ENCODE data around the gene TRIML1. TPM values are rescaled to one million over a fixed set of nuclear protein-coding genes. Genes with fewer than 3 reads are reported as not detected.

The TRIML1 gene
- total and polyA plus RNA-seq, 2 of the 13 experiments (the other 11 are each of a cell fraction or from before 2014, with no cell fraction given) = not detected

GRCh38 chr4:188161167-188161566 is 21.9 kb downstream of the TRIML1 start:
- ChIA-PET CTCF (ENCODE audit: low intra/inter-chr PET ratio, low total read pairs) (no interaction called here), POLR2A (no interaction called here)
- Histone ChIP-seq H3K4me1 (ENCODE audit: insufficient read depth, low read length) (no peaks in the 10 kb centered on the region), H3K27me3 (ENCODE audit: control insufficient read depth in 1 of 2, insufficient read depth in 2 of 2, low read length in 2 of 2) (no peaks in the 10 kb centered on the region; a peak in 1 of 5 replicates), H3K9me3 (ENCODE audit: low read length) (no peaks in the 10 kb centered on the region), H2AFZ (ENCODE audit: low read length) (no peak overlapping the region), H3K27ac (ENCODE audit: extremely low read length, insufficient read depth, low read length) (no peak overlapping the region), H3K9ac (ENCODE audit: insufficient read depth, low read depth, low read length) (no peak overlapping the region), H3K4me2 (ENCODE audit: low read depth, low read length) (no peak overlapping the region), H4K20me1 (ENCODE audit: insufficient read depth, low read length) (no peaks in the 10 kb centered on the region), H3K36me3 (replicated peaks in 1 of 2; ENCODE audit: control insufficient read depth in 1 of 2, insufficient read depth in 2 of 2, low read length in 2 of 2) (no peaks in the 10 kb centered on the region), H3K79me2 (ENCODE audit: insufficient read depth, low read length) (no peaks in the 10 kb centered on the region), H3K4me3 (replicated peaks in 1 of 3; ENCODE audit: insufficient read depth in 1 of 3, low read depth in 2 of 3, low read length in 3 of 3) (no peak overlapping the region)
- DNase-seq (ENCODE audit: low spot score) (no peak), ATAC-seq (no peak), FAIRE-seq (no peak)
- BruUV-seq (replicated peaks) = no TSS peak
- TF ChIP-seq BORCS8-MEF2B (CRISPR knock-in tag; IDR thresholded peaks at IDR 0.05) = no peak
- no peak for TF ChIP-seq ZNF282 (IDR thresholded peaks at IDR 0.05; ENCODE audit: partially characterized antibody)
- no peak for TF ChIP-seq FOSL1 (CRISPR knock-in tag; IDR thresholded peaks at IDR 0.05; ENCODE audit: borderline replicate concordance)
- TF ChIP-seq HMGXB3 (CRISPR knock-in tag; IDR thresholded peaks at IDR 0.05; ENCODE audit: borderline replicate concordance) = no peak
- TF ChIP-seq ATF4 (CRISPR knock-in tag; IDR thresholded peaks at IDR 0.05) = no peak
- TF ChIP-seq MTERF4 (CRISPR knock-in tag; IDR thresholded peaks at IDR 0.05) = no peak
- no peak for TF ChIP-seq XBP1 (CRISPR knock-in tag; IDR thresholded peaks at IDR 0.05)
- TF ChIP-seq ZNF562 (CRISPR knock-in tag; IDR thresholded peaks at IDR 0.05; ENCODE audit: borderline replicate concordance) = no peak
- no peak for TF ChIP-seq DPF2 (CRISPR knock-in tag; IDR thresholded peaks at IDR 0.05; ENCODE audit: borderline replicate concordance, low read depth)
- TF ChIP-seq BRD4 (CRISPR knock-in tag; IDR thresholded peaks at IDR 0.05) = no peak
- no peak for TF ChIP-seq ZBTB25 (CRISPR knock-in tag; IDR thresholded peaks at IDR 0.05)
- no peak for TF ChIP-seq ZBTB38 (CRISPR knock-in tag; IDR thresholded peaks at IDR 0.05)
- no peak for TF ChIP-seq SRSF4 (IDR thresholded peaks at IDR 0.05; ENCODE audit: low read depth, low read length, poor library complexity, severe bottlenecking)
- TF ChIP-seq E2F1 (CRISPR knock-in tag; IDR thresholded peaks at IDR 0.05) = no peak
- TF ChIP-seq HHEX (CRISPR knock-in tag; IDR thresholded peaks at IDR 0.05) = no peak
- TF ChIP-seq FOXJ3 (CRISPR knock-in tag; IDR thresholded peaks at IDR 0.05; ENCODE audit: borderline replicate concordance) = no peak
- WGBS (ENCODE audit: low lambda C conversion rate) = 34% methylated on average over 2 of the region's 6 CpGs
- in situ Hi-C loops (cut with HindIII; ENCODE audit: extremely low pct_ligation_motif_present, low pct_unique_long_range_greater_than_20kb) (no loop called here), intact Hi-C loops (cut with micrococcal nuclease; ENCODE audit: unreplicated experiment) (no loop called here)

Measured in HepG2 (cell line).